ENCODE measurements around the gene ITGAV. TPM values are rescaled to one million over a fixed set of nuclear protein-coding genes. Genes with fewer than 3 reads are reported as not detected.

ITGAV gene
- total RNA-seq, 1 experiment from 2014 or later: 26.9 TPM

GRCh38 chr2:186714611-186715010, 124.8 kb downstream of the ITGAV start:
- Mint-ChIP-seq H3K27ac (no peak overlapping the region; a peak in 1 of 7 replicates), H3K36me3 (ENCODE audit: insufficient read depth in 1 of 3, low read depth in 3 of 3) (no peaks in the 10 kb centered on the region), H3K9me3 (no peaks in the 10 kb centered on the region), H3K4me1 (peaks cover 21 to 48% of the 10 kb centered on the region in 2 experiments), H3K4me3 (no peak overlapping the region), H3K27me3 (ENCODE audit: low read depth) (no peaks in the 10 kb centered on the region)
- no peaks in the 10 kb centered on the region for H4K20me1 ChIP-seq (ENCODE audit: control insufficient read depth, insufficient read depth, insufficient read length)
- WGBS (ENCODE audit: extremely low coverage, insufficient read length, low lambda C conversion rate): no CpG with 5 or more reads among the region's 2 CpGs
- H4K5ac ChIP-seq (ENCODE audit: insufficient read length, low read depth, low read length): no peak overlapping the region
- no peak overlapping the region for H4K8ac ChIP-seq (replicated peaks; ENCODE audit: insufficient read length, low read depth, low read length)
- H3K4ac ChIP-seq (ENCODE audit: low read depth, low read length): no peak overlapping the region
- H3K27ac ChIP-seq (ENCODE audit: insufficient read length, low read depth, low read length): no peak overlapping the region
- H3K23me2 ChIP-seq (ENCODE audit: insufficient read length, low read depth, low read length, poor library complexity, severe bottlenecking): no peaks in the 10 kb centered on the region
- H3K9ac ChIP-seq (ENCODE audit: extremely low read depth, insufficient read length, low read length): no peak overlapping the region
- no peak for DNase-seq
- H2BK120ac ChIP-seq (ENCODE audit: low read depth, low read length, poor library complexity, severe bottlenecking): no peak overlapping the region
- H3K18ac ChIP-seq (ENCODE audit: insufficient read length, low read depth, low read length): no peak overlapping the region
- TF ChIP-seq CTCF (conservative IDR thresholded peaks at IDR 0.05): no peak
- H2AFZ ChIP-seq (ENCODE audit: low read length): no peak overlapping the region
- H3K27me3 ChIP-seq (ENCODE audit: insufficient read depth, low read length): no peaks in the 10 kb centered on the region
- H3K9me3 ChIP-seq (ENCODE audit: control insufficient read depth, low read depth, low read length): no peaks in the 10 kb centered on the region
- no peak overlapping the region for H3K23ac ChIP-seq (ENCODE audit: insufficient read length, low read depth, low read length)
- H2BK15ac ChIP-seq (ENCODE audit: low read depth, low read length): no peak overlapping the region
- no peaks in the 10 kb centered on the region for H3K79me1 ChIP-seq (ENCODE audit: insufficient read depth, low read depth, low read length, poor library complexity, severe bottlenecking)
- H3T11ph ChIP-seq (ENCODE audit: low read length): no peak overlapping the region
- no peak overlapping the region for H2BK5ac ChIP-seq (ENCODE audit: insufficient read length, low read length)
- no peak overlapping the region for H3K56ac ChIP-seq (ENCODE audit: insufficient read length, low read depth, low read length)
- no peak overlapping the region for H2BK20ac ChIP-seq (ENCODE audit: low read depth, low read length, poor library complexity, severe bottlenecking)
- no peak overlapping the region for H3K14ac ChIP-seq (ENCODE audit: insufficient read depth, low read length)
- no peak overlapping the region for H4K91ac ChIP-seq (ENCODE audit: insufficient read length, low read depth, low read length)
- no peak overlapping the region for H3K4me2 ChIP-seq (ENCODE audit: insufficient read depth, insufficient read length, low read length)
- H3K79me2 ChIP-seq (ENCODE audit: insufficient read depth, low read length): no peaks in the 10 kb centered on the region
- H3K4me1 ChIP-seq (ENCODE audit: insufficient read depth, low read length): peaks cover 5% of the 10 kb centered on the region
- no peak overlapping the region for H2BK12ac ChIP-seq (ENCODE audit: insufficient read length, low read depth, low read length)
- no peak overlapping the region for H2AK5ac ChIP-seq (ENCODE audit: insufficient read length, low read length)
